MM.1S (cell line): ENCODE data around the gene ZFAND6.

Source experiments
- DNase-seq: peaks from one replicate; pipeline ENCODE4 v3.0.0-alpha.2; 2015
- H2AFZ ChIP-seq: fragments of 300-600 bp; sonication (generic); 2 replicates; pipeline ENCODE4 v1.6.0; 2016; ENCODE audit warnings: antibody characterized with exemption, low read length
- H3F3A ChIP-seq: fragments of 300-600 bp; sonication (generic); 2 replicates; pipeline ENCODE4 v1.6.1; 2016; ENCODE audit warnings: mild to moderate bottlenecking, antibody characterized with exemption, low read length, moderate library complexity, mixed read lengths; ENCODE audit not compliant: insufficient read depth
- H3K27ac ChIP-seq: fragments of 300-600 bp; sonication (generic); 2 replicates; pipeline ENCODE4 v1.5.1; 2016; ENCODE audit warnings: mild to moderate bottlenecking, low read length
- H3K27me3 ChIP-seq: fragments of 300-600 bp; sonication (generic); replicated peaks from 2 replicates; pipeline ENCODE4 v1.6.0; 2016; ENCODE audit warnings: low read length; ENCODE audit not compliant: insufficient read depth
- H3K36me3 ChIP-seq: fragments of 300-600 bp; sonication (generic); replicated peaks from 2 replicates; pipeline ENCODE4 v1.6.1; 2016; ENCODE audit warnings: mild to moderate bottlenecking, low read length, mixed read lengths; ENCODE audit not compliant: insufficient read depth
- H3K4me1 ChIP-seq: fragments of 300-600 bp; sonication (generic); 2 replicates; pipeline ENCODE4 v1.6.1; 2016; ENCODE audit warnings: low read length, mixed read lengths
- H3K4me2 ChIP-seq: fragments of 300-600 bp; sonication (generic); 2 replicates; pipeline ENCODE4 v1.6.0; 2016; ENCODE audit warnings: low read depth, low read length
- H3K4me3 ChIP-seq: fragments of 300-600 bp; sonication (generic); 2 replicates; pipeline ENCODE4 v1.5.1; 2016; ENCODE audit warnings: low read length, mixed read lengths
- H3K79me2 ChIP-seq: fragments of 300-600 bp; sonication (generic); 2 replicates; pipeline ENCODE4 v1.6.1; 2016; ENCODE audit warnings: mixed run types, low read length, mixed read lengths
- H3K9ac ChIP-seq: fragments of 300-600 bp; sonication (generic); 2 replicates; pipeline ENCODE4 v1.6.1; 2016; ENCODE audit warnings: low read length, mixed read lengths
- H3K9me2 ChIP-seq: fragments of 300-600 bp; sonication (generic); replicated peaks from 2 replicates; pipeline ENCODE4 v1.6.1; 2016; ENCODE audit warnings: mild to moderate bottlenecking, low read length, mixed read lengths; ENCODE audit not compliant: insufficient read depth
- H3K9me3 ChIP-seq: fragments of 300-600 bp; sonication (generic); replicated peaks from 2 replicates; pipeline ENCODE4 v1.6.1; 2016; ENCODE audit warnings: mild to moderate bottlenecking, low read length, mixed read lengths; ENCODE audit not compliant: insufficient read depth
- H4K20me1 ChIP-seq: fragments of 300-600 bp; sonication (generic); 2 replicates; pipeline ENCODE4 v1.6.1; 2016; ENCODE audit warnings: mild to moderate bottlenecking, low read length, moderate library complexity, mixed read lengths; ENCODE audit not compliant: insufficient read depth
- CTCF ChIP-seq: fragments of 300-600 bp; sonication (generic); IDR thresholded peaks from 2 replicates; pipeline ENCODE4 v1.5.1; 2016; ENCODE audit warnings: antibody characterized with exemption, low read length, mixed read lengths
- EZH2 ChIP-seq: fragments of 300-600 bp; sonication (generic); optimal IDR thresholded peaks from 2 replicates; pipeline ENCODE3; 2017; ENCODE audit warnings: low read depth, mild to moderate bottlenecking, antibody characterized with exemption, low read length, mixed read lengths
- EZH2phosphoT487 ChIP-seq: fragments of 300-600 bp; sonication (generic); IDR thresholded peaks from 2 replicates; pipeline ENCODE4 v1.6.1; 2018; ENCODE audit warnings: antibody characterized with exemption, low read length

ZFAND6 gene

DNA sequence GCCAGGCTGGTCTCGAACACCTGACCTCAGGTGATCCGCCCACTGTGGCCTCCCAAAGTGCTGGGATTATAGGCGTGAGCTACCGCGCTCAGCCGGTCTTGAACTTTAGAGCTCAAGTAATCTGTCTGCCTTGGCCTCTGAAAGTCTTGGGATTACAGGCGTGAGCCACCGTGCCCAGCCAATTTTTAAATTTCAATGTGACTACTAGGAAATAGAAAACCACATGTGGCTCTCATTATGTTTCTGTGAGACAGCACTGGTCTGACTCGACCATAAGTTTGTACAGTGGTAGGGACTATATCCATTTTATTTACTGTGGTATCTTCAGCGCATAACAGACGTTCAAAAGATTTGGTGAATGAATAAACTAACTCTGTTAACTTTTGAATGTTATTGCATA is 9.1 kb downstream of the ZFAND6 start:
- H4K20me1 ChIP-seq, result no peaks in the 10 kb centered on the region
- no peak for DNase-seq
- H3K4me1 ChIP-seq, result peaks cover 17% of the 10 kb centered on the region

GRCh38 chr15:80070840-80071239 is 11.4 kb downstream of the ZFAND6 start:
- Histone ChIP-seq H3K79me2 (peaks cover 97% of the 10 kb centered on the region), H3K9me2 (no peaks in the 10 kb centered on the region), H3K9me3 (no peaks in the 10 kb centered on the region), H3K9ac (no peak overlapping the region), H3K27me3 (no peaks in the 10 kb centered on the region), H3K4me3 (no peak overlapping the region), H4K20me1 (peaks cover 6% of the 10 kb centered on the region; the same call in 1 of the 2 replicates), H2AFZ (no peak overlapping the region), H3F3A (peaks cover 6% of the 10 kb centered on the region), H3K27ac (no peak overlapping the region), H3K4me2 (peak overlapping the region; percentile 10; the same call in 1 of the 2 replicates), H3K4me1 (peaks cover 7% of the 10 kb centered on the region; the same call in 1 of the 2 replicates), H3K36me3 (no peaks in the 10 kb centered on the region)
- TF ChIP-seq CTCF, result no peak
- no peak for TF ChIP-seq EZH2phosphoT487
- no peak for TF ChIP-seq EZH2
- no peak for DNase-seq

More for the DNA sequence above, 9.1 kb downstream of the ZFAND6 start:
- Histone ChIP-seq H3K4me3 (no peak overlapping the region), H3K79me2 (peaks cover 97% of the 10 kb centered on the region), H3K9me3 (no peaks in the 10 kb centered on the region), H3K36me3 (no peaks in the 10 kb centered on the region), H3K9ac (no peak overlapping the region), H3K27ac (no peak overlapping the region), H3K4me2 (no peak overlapping the region), H3K27me3 (no peaks in the 10 kb centered on the region), H3F3A (peaks cover 10% of the 10 kb centered on the region), H2AFZ (no peak overlapping the region), H3K9me2 (no peaks in the 10 kb centered on the region)
- no peak for TF ChIP-seq CTCF
- no peak for TF ChIP-seq EZH2phosphoT487
- TF ChIP-seq EZH2, result no peak

- peaks cover 6% of the 10 kb centered on the region; the same call in 1 of the 2 replicates for H4K20me1 ChIP-seq
These were observed 12.2 kb downstream of the ZFAND6 start for GRCh38 chr15:80071652-80072051.

More at GRCh38 chr15:80071652-80072051, 12.2 kb downstream of the ZFAND6 start:
- H3K9ac ChIP-seq, result no peak overlapping the region
- TF ChIP-seq EZH2, result no peak
- no peak for TF ChIP-seq EZH2phosphoT487
- no peak for TF ChIP-seq CTCF
- DNase-seq, result no peak
- no peaks in the 10 kb centered on the region for H3K9me2 ChIP-seq
- no peak overlapping the region for H3K27ac ChIP-seq
- H3K27me3 ChIP-seq, result no peaks in the 10 kb centered on the region
- no peaks in the 10 kb centered on the region for H3K36me3 ChIP-seq
- peaks cover 97% of the 10 kb centered on the region for H3K79me2 ChIP-seq
- peak overlapping the region; percentile 38 for H3K4me2 ChIP-seq
- no peak overlapping the region for H2AFZ ChIP-seq
- peak overlapping the region; percentile 58 for H3K4me3 ChIP-seq
- peaks cover 6% of the 10 kb centered on the region for H3F3A ChIP-seq
- H3K9me3 ChIP-seq, result no peaks in the 10 kb centered on the region
- H3K4me1 ChIP-seq, result peaks cover 7% of the 10 kb centered on the region; the same call in 1 of the 2 replicates
